CD4-positive, CD25-positive, alpha-beta regulatory T cell (primary cell): Measurements from ENCODE around the gene UGT1A7. TPM values are rescaled to one million over a fixed set of nuclear protein-coding genes. Genes with fewer than 3 reads are reported as not detected.

Source experiments
- ATAC-seq, 2 donors: fragments of 150-1000 bp; cut with Tn5 transposase; one replicate each; pipeline ENCODE4 v1.10.0; 2021; ENCODE audit warnings: low read depth in 2 of 2, moderate number of reproducible peaks in 2 of 2, moderate library complexity in 1 of 2
- DNase-seq, 3 donors: peaks; one replicate each; pipeline versions ENCODE4 v3.0.0 to v3.0.0-alpha.2; 2012 to 2022; ENCODE audit warnings: mixed read lengths in 1 of 3
- H3K27ac ChIP-seq: one replicate; pipeline ENCODE4 v1.7.0; 2013; ENCODE audit warnings: mild to moderate bottlenecking, low read length; ENCODE audit not compliant: insufficient read depth, poor library complexity, severe bottlenecking
- H3K27me3 ChIP-seq: one replicate; pipeline ENCODE4 v1.7.0; 2013; ENCODE audit warnings: low read length; ENCODE audit not compliant: control insufficient read depth, insufficient read depth
- H3K36me3 ChIP-seq: one replicate; pipeline ENCODE4 v1.7.0; 2013; ENCODE audit warnings: mild to moderate bottlenecking, low read length, moderate library complexity; ENCODE audit not compliant: control insufficient read depth, insufficient read depth
- H3K4me1 ChIP-seq: 2 replicates; pipeline ENCODE4 v1.7.0; 2013; ENCODE audit warnings: mild to moderate bottlenecking, low read length; ENCODE audit not compliant: insufficient read depth, control insufficient read depth, poor library complexity, severe bottlenecking
- H3K4me3 ChIP-seq: one replicate; pipeline ENCODE4 v1.7.0; 2013; ENCODE audit warnings: low read depth, mild to moderate bottlenecking, low read length, moderate library complexity
- H3K9me3 ChIP-seq, 2 experiments: 1 replicate in 1 of 2; 2 replicates in 1 of 2; pipeline ENCODE4 v1.7.0; 2013; ENCODE audit warnings: low read length in 2 of 2, mild to moderate bottlenecking in 1 of 2, moderate library complexity in 1 of 2; ENCODE audit not compliant: control insufficient read depth in 2 of 2
- H3K27ac Mint-ChIP-seq, 3 donors: one replicate each; pipeline ENCODE4 v1.8.0; 2020 to 2022; ENCODE audit warnings: mild to moderate bottlenecking in 3 of 3, mixed read lengths in 3 of 3, moderate library complexity in 2 of 3
- H3K27me3 Mint-ChIP-seq: one replicate; pipeline ENCODE4 v1.8.0; 2022; ENCODE audit warnings: mild to moderate bottlenecking, mixed read lengths
- H3K36me3 Mint-ChIP-seq: one replicate; pipeline ENCODE4 v1.8.0; 2020; ENCODE audit warnings: mixed read lengths
- H3K4me1 Mint-ChIP-seq, 4 donors: one replicate each; pipeline ENCODE4 v1.8.0; 2020 to 2022; ENCODE audit warnings: mixed read lengths in 4 of 4, mild to moderate bottlenecking in 1 of 4
- H3K4me3 Mint-ChIP-seq, 4 donors: one replicate each; pipeline ENCODE4 v1.8.0; 2020 to 2022; ENCODE audit warnings: mild to moderate bottlenecking in 4 of 4, mixed read lengths in 4 of 4, moderate library complexity in 3 of 4
- H3K9me3 Mint-ChIP-seq, 7 donors: one replicate each; pipeline ENCODE4 v1.8.0; 2020 to 2022; ENCODE audit warnings: mixed read lengths in 7 of 7, mild to moderate bottlenecking in 3 of 7, moderate library complexity in 2 of 7
- polyA plus RNA-seq, 4 donors: library from polyadenylated mRNA; unstranded; fragments of 300-500 nt; fragmentation: Illumina TruSeq; gene quantifications; one replicate each; pipeline ENCODE4 v1.2.3, GENCODE V29; 2021
- total RNA-seq: library from RNA; stranded (reverse); gene quantifications from one replicate; pipeline ENCODE4 v1.2.3, GENCODE V29; 2022

UGT1A7 gene
- total and polyA plus RNA-seq, 5 donors from 2014 or later, result not detected

DNA sequence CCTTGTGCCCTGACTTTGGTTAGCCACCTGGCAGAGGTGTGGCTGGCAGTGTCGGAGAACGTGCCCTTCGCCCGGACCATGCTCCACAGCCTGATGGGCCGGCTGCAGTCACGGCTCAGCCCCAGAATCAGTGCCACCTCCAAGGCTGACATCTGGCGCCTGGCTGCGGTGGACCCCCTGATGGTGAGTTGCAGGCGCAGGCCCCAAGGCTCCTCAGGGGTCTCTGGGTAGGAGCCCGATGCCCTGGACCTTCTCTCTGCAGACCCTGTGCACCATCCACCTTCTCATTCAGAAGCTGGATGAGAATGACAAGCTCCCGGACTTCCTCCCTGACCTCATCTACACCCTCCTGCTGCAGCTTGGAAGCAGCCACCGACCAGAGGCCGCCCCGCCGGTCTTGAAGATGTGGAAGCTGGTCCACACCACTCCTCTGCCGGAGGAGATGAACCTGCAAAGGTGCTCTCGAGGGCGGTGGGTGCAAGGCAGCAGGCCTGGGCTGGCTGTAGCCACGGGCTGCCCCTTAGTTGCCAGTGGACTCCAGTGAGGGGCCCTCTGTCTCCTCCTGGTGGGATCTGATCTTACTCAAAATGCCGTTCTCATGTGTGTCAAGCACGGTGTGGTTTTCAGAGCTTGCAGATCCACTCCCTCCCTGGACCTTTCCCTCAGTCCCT is 140.5 kb downstream of the UGT1A7 start:
- H3K36me3 Mint-ChIP-seq, result peaks cover 4% of the 10 kb centered on the region
- Histone ChIP-seq H3K9me3 (no peaks in the 10 kb centered on the region), H3K27ac (no peak overlapping the region), H3K27me3 (no peaks in the 10 kb centered on the region), H3K4me3 (no peak overlapping the region), H3K36me3 (no peaks in the 10 kb centered on the region), H3K4me1 (no peaks in the 10 kb centered on the region)
- H3K4me3 Mint-ChIP-seq, result no peak overlapping the region
- peaks cover 0 to 1% (median 0%) of the 10 kb centered on the region in 7 donors for H3K9me3 Mint-ChIP-seq
- no peaks in the 10 kb centered on the region for H3K4me1 Mint-ChIP-seq
- DNase-seq (no peak), ATAC-seq (no peak)
- H3K27me3 Mint-ChIP-seq, result peaks cover 17% of the 10 kb centered on the region
- H3K27ac Mint-ChIP-seq, result no peak overlapping the region

Other genes with a start within 250 kb of the UGT1A7 start
- gene USP40, start 115.1 kb upstream of the UGT1A7 start, total RNA-seq, result 17.2 TPM
- 1 to 10 TPM; 2.7 to 6.2 (median 5.1) TPM for gene USP40, start 115.1 kb upstream of the UGT1A7 start, polyA plus RNA-seq
- gene UGT1A8, start 64.3 kb upstream of the UGT1A7 start, total RNA-seq, result not detected
- gene UGT1A8, start 64.3 kb upstream of the UGT1A7 start, polyA plus RNA-seq, result not detected
- not detected for gene UGT1A10, start 45.5 kb upstream of the UGT1A7 start, total RNA-seq
- gene UGT1A10, start 45.5 kb upstream of the UGT1A7 start, polyA plus RNA-seq, result not detected
- gene UGT1A9, start 10.0 kb upstream of the UGT1A7 start, total RNA-seq, result not detected
- not detected for gene UGT1A9, start 10.0 kb upstream of the UGT1A7 start, polyA plus RNA-seq
- not detected for gene UGT1A6, start 11.0 kb downstream of the UGT1A7 start, total RNA-seq
- gene UGT1A6, start 11.0 kb downstream of the UGT1A7 start, polyA plus RNA-seq, result not detected
- not detected for gene UGT1A5, start 31.0 kb downstream of the UGT1A7 start, total RNA-seq
- not detected for gene UGT1A5, start 31.0 kb downstream of the UGT1A7 start, polyA plus RNA-seq
- gene UGT1A4, start 36.8 kb downstream of the UGT1A7 start, total RNA-seq, result not detected
- not detected for gene UGT1A4, start 36.8 kb downstream of the UGT1A7 start, polyA plus RNA-seq
- not detected for gene UGT1A3, start 47.1 kb downstream of the UGT1A7 start, total RNA-seq
- gene UGT1A3, start 47.1 kb downstream of the UGT1A7 start, polyA plus RNA-seq, result not detected
- not detected for gene UGT1A1, start 78.4 kb downstream of the UGT1A7 start, total RNA-seq
- gene UGT1A1, start 78.4 kb downstream of the UGT1A7 start, polyA plus RNA-seq, result not detected
- gene MROH2A, start 96.4 kb downstream of the UGT1A7 start, total RNA-seq, result not detected
- not detected for gene MROH2A, start 96.4 kb downstream of the UGT1A7 start, polyA plus RNA-seq
- gene HJURP, start 172.6 kb downstream of the UGT1A7 start, total RNA-seq, result 1.8 TPM
- gene HJURP, start 172.6 kb downstream of the UGT1A7 start, polyA plus RNA-seq, result 1 to 10 TPM in 2 of 4 donors, under 1 TPM in 2; 0.34 to 1.7 (median 0.98) TPM
- gene TRPM8, start 235.5 kb downstream of the UGT1A7 start, total RNA-seq, result not detected
- not detected for gene TRPM8, start 235.5 kb downstream of the UGT1A7 start, polyA plus RNA-seq